Right atrium auricular region (tissue), 2 donors: ENCODE measurements around the gene INSL6. TPM values are rescaled to one million over a fixed set of nuclear protein-coding genes. Genes with fewer than 3 reads are reported as not detected.

Experiments used
- DNase-seq: peaks from one replicate; pipeline ENCODE4 v3.0.0-alpha.2; 2019; ENCODE audit warnings: low spot score
- H3K27ac ChIP-seq, 2 donors: fragments of 200-600 bp; sonication (generic); 1 replicate in 1 of 2; 2 replicates in 1 of 2; pipeline ENCODE4 v1.5.1; 2016 to 2019
- H3K27me3 ChIP-seq, 2 donors: fragments of 200-600 bp; sonication (generic); one replicate each; pipeline versions ENCODE4 v1.5.1 to v1.6.0; 2017 to 2019
- H3K36me3 ChIP-seq: fragments of 200-600 bp; sonication (generic); one replicate; pipeline ENCODE4 v1.5.1; 2016
- H3K4me1 ChIP-seq, 2 donors: fragments of 200-600 bp; sonication (generic); one replicate each; pipeline versions ENCODE4 v1.5.1 to v1.6.0; 2017 to 2019
- H3K4me3 ChIP-seq, 2 donors: fragments of 200-600 bp; sonication (generic); 1 replicate in 1 of 2; 2 replicates in 1 of 2; pipeline ENCODE4 v1.5.1; 2017 to 2019; ENCODE audit warnings: mild to moderate bottlenecking in 1 of 2, moderate library complexity in 1 of 2
- H3K9me3 ChIP-seq, 2 donors: fragments of 200-600 bp; sonication (generic); one replicate each; pipeline ENCODE4 v1.5.1; 2019
- total RNA-seq, 2 donors: library from RNA; depleted of rRNA; stranded (reverse); fragments of >200 nt; gene quantifications; one replicate each; pipeline ENCODE4 v1.1.0, GENCODE V29; 2016
- TF ChIP-seq, protein P1 (sequence below), 2 donors: fragments of 200-600 bp; sonication (generic); IDR thresholded peaks; one replicate each; pipeline ENCODE4 v1.5.1; 2019; ENCODE audit warnings: antibody characterized with exemption in 2 of 2

Gene INSL6
- total RNA-seq, 2 donors from 2014 or later: not detected

DNA sequence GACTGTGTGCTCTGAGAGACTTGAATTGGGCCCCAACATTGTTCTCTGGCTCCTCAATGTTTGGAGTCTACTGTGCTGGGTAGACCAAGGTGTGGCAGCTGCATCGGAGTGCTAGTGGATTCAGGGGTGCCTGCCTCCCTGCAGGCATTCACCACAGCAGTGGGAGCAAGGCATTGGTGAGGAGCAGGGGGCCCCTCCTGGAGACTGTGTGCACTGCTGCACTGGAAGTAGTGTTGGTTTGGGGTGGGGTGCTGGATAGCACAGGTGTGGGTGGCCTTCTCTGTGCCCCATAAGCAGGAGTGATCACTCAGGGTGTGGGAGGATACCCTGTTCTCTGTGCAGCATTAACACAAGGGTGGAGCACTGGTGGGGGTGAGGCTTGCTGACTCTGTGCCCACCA, 39.2 kb downstream of the INSL6 start:
- H3K4me1 ChIP-seq: no peaks in the 10 kb centered on the region
- no peak overlapping the region for H3K4me3 ChIP-seq
- peaks cover 29% of the 10 kb centered on the region for H3K36me3 ChIP-seq
- no peak overlapping the region for H3K27ac ChIP-seq
- TF ChIP-seq, protein P1, sequence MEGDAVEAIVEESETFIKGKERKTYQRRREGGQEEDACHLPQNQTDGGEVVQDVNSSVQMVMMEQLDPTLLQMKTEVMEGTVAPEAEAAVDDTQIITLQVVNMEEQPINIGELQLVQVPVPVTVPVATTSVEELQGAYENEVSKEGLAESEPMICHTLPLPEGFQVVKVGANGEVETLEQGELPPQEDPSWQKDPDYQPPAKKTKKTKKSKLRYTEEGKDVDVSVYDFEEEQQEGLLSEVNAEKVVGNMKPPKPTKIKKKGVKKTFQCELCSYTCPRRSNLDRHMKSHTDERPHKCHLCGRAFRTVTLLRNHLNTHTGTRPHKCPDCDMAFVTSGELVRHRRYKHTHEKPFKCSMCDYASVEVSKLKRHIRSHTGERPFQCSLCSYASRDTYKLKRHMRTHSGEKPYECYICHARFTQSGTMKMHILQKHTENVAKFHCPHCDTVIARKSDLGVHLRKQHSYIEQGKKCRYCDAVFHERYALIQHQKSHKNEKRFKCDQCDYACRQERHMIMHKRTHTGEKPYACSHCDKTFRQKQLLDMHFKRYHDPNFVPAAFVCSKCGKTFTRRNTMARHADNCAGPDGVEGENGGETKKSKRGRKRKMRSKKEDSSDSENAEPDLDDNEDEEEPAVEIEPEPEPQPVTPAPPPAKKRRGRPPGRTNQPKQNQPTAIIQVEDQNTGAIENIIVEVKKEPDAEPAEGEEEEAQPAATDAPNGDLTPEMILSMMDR (IDR thresholded peaks at IDR 0.05): no peak
- no peak for DNase-seq
- no peaks in the 10 kb centered on the region for H3K27me3 ChIP-seq
- H3K9me3 ChIP-seq: peaks cover 0 to 26% of the 10 kb centered on the region in 2 donors

DNA sequence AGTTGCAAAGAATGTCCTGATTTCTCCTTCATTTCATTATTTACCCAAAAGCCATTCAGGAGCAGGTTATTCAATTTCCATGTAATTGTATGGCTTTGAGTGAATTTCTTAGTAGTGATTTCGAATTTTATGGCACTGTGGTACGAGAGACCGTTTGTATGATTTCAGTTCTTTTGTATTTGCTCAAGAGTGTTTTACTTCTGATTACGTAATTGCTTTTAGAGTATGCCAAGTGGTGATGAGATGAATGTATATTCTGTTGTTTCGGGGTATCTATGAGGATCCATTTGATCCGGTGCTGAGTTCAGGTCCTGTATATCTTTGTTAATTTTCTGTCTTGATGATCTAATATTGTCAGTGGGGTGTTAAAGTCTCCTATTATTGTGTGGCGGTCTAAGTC, 41.2 kb downstream of the INSL6 start:
- Histone ChIP-seq H3K27ac (no peak overlapping the region), H3K9me3 (peaks cover 0 to 17% of the 10 kb centered on the region in 2 donors), H3K4me1 (no peaks in the 10 kb centered on the region), H3K27me3 (no peaks in the 10 kb centered on the region), H3K4me3 (no peak overlapping the region), H3K36me3 (peaks cover 29% of the 10 kb centered on the region)
- DNase-seq: no peak
- TF ChIP-seq, protein P1 (IDR thresholded peaks at IDR 0.05): no peak

DNA sequence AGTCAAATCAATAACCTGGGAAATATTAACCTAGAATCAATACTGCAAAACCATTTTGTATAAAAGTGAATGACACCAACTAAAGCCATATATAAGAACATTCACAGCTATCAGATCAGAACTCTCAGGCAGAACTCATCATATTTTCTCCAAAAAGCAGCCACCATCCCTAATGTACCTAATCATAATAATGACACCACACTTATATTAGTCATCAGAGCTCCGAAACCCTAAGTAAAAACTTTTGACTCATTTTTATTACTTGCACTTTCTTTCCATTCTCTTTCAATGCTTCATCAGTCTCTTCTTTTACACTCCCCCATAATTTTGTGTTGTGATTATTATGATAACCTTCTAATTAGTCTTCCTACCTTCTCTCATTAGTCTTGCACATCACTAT, 45.3 kb downstream of the INSL6 start:
- peaks cover 6% of the 10 kb centered on the region for H3K36me3 ChIP-seq
- TF ChIP-seq, protein P1 (IDR thresholded peaks at IDR 0.05): no peak
- H3K27ac ChIP-seq: no peak overlapping the region
- no peak overlapping the region for H3K4me3 ChIP-seq
- no peaks in the 10 kb centered on the region for H3K4me1 ChIP-seq
- no peak for DNase-seq
- peaks cover 0 to 27% of the 10 kb centered on the region in 2 donors for H3K9me3 ChIP-seq
- no peaks in the 10 kb centered on the region for H3K27me3 ChIP-seq

DNA sequence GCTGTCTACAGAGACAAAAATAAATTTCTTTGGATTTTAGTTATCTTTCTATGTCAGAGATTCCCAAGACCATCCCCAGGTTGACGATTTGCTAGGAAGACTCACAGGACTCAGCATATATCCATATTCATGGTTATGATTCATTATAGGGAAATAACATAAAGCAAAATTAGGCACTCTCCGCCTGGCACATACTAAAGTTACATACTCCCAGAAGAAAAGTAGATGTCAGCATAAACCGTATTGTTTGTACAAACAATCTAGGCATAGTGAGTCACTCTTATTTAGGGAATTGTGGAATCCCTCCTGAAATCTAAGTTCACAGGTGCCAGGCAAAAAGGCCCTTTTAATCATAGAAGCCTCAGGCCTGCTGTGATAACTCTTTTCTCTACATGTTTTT, 62.9 kb downstream of the INSL6 start:
- H3K36me3 ChIP-seq: peaks cover 35% of the 10 kb centered on the region
- TF ChIP-seq, protein P1 (IDR thresholded peaks at IDR 0.05): no peak

DNA sequence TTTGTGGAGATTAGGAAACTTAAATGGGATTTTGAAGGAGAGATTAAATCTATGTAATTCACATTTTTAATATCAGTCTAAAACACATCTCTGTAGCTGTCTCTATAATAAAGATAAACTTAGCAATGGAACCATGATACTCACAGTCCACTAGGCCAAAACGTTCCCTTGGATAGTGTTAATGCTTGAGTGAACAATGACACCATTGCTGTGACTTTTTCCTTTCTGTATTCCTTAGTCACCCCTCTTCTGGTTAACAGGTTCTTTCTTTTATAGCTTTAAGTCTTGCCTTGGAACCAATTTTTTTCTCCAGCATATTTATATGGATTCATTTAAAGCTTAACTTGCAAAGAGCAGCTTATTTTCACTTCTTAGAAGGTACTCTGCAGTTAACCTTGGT, 63.3 kb downstream of the INSL6 start:
- Histone ChIP-seq H3K4me3 (no peak overlapping the region), H3K27me3 (no peaks in the 10 kb centered on the region), H3K36me3 (peaks cover 31% of the 10 kb centered on the region), H3K27ac (no peak overlapping the region), H3K4me1 (no peaks in the 10 kb centered on the region), H3K9me3 (no peaks in the 10 kb centered on the region)
- DNase-seq: no peak
- TF ChIP-seq, protein P1 (IDR thresholded peaks at IDR 0.05): no peak

More for the DNA sequence above, 62.9 kb downstream of the INSL6 start:
- H3K4me3 ChIP-seq: no peak overlapping the region
- H3K27ac ChIP-seq: no peak overlapping the region
- H3K27me3 ChIP-seq: no peaks in the 10 kb centered on the region
- no peaks in the 10 kb centered on the region for H3K4me1 ChIP-seq
- DNase-seq: no peak
- no peaks in the 10 kb centered on the region for H3K9me3 ChIP-seq

DNA sequence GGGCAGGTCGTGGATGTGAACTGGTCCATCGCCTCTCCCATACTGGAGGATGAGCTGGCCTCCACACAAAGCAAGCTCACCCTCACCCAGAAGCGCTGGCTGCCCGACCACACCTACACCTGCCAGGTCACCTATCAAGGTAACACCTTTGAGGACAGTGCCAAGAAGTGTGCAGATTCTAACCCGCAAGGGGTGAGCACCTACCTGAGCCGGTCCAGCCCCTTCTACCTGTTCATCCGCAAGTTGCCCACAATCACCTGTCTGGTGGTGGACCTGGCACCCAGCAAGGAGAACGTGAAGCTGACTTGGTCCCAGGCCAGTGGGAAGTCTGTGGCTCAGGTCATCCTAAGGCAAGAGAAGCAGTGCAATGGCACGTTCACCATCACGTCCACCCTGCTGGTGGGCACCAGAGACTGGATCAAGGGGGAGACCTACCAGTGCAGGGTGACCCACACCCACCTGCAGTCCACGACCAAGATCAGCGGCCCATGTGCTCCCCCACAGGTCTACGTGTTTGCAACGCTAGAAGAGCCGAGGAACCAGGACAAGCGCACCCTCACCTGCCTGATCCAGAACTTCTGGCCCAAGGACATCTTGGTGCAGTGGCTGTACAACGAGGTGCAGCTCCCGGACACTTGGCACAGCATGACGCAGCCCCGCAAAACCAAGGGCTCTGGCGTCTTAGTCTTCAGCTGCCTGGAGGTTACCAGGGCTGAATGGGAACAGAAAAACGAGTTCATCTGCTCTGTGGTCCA, 71.3 kb downstream of the INSL6 start:
- H3K4me1 ChIP-seq: no peaks in the 10 kb centered on the region
- no peak for DNase-seq
- no peaks in the 10 kb centered on the region for H3K27me3 ChIP-seq
- H3K9me3 ChIP-seq: no peaks in the 10 kb centered on the region
- H3K27ac ChIP-seq: no peak overlapping the region
- no peak overlapping the region for H3K4me3 ChIP-seq
- peaks cover 16% of the 10 kb centered on the region for H3K36me3 ChIP-seq
- TF ChIP-seq, protein P1 (IDR thresholded peaks at IDR 0.05): no peak
